ENCODE measurements around the gene MRM1.
A peak's percentile ranks its signal among the peaks of the same experiment; 100 is the strongest.

Gene MRM1, protein sequence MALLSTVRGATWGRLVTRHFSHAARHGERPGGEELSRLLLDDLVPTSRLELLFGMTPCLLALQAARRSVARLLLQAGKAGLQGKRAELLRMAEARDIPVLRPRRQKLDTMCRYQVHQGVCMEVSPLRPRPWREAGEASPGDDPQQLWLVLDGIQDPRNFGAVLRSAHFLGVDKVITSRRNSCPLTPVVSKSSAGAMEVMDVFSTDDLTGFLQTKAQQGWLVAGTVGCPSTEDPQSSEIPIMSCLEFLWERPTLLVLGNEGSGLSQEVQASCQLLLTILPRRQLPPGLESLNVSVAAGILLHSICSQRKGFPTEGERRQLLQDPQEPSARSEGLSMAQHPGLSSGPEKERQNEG

DNA sequence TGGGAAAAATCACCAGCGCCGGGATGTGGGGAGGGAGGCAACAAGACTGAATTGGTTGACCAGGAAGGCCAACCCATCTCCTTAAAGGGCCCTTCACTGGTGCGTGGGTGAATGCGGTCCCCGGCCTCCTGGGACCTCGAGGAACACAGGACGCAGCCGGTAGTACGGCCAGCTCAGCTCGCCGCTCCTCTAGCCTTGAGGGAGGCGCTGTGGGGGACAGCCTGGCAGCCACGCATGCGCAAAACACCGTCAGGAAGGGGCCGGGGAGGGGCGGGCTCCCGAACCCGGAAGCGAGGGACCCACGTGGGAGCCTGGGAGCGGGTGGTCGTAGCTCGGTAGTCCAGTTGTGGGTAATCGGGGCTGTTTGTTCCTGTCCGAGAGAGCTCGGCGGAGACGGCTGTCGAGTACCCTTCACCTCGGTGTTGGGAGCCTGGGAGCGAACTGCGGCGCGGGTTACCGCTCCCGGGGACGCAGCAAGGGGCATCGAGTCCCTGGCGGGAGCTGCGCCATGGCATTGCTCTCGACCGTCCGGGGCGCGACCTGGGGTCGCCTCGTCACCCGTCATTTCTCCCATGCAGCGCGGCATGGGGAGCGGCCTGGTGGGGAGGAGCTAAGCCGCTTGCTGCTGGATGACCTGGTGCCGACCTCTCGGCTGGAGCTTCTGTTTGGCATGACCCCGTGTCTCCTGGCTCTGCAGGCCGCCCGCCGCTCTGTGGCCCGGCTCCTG is at the start of gene MRM1:
Gene MRM1 (plus strand): TSS at position 281 of the 727 bp plus-strand sequence. CDS start 228 bp downstream, at position 509.
- DNase-seq, result peak; percentile 91

DNA sequence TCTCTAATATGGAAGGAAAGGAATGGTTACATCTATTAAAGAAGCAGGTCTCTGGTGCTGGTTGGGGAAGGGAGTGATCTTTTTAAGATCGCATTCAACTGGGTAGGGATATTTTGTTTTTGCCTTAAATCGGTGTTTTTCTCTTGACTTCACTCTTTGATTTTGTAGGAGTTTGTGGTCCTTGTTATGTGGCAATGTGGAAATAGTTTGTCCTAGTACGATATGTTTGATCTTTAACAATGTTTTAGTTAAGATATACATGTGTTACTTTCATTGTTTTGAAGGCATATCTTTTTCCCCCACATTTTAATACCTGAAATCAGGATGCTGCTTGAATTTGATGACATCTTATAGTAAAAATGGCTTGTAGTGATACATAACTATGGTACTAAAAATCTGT is 47.9 kb upstream of the MRM1 start:
- DNase-seq, result no peak

DNA sequence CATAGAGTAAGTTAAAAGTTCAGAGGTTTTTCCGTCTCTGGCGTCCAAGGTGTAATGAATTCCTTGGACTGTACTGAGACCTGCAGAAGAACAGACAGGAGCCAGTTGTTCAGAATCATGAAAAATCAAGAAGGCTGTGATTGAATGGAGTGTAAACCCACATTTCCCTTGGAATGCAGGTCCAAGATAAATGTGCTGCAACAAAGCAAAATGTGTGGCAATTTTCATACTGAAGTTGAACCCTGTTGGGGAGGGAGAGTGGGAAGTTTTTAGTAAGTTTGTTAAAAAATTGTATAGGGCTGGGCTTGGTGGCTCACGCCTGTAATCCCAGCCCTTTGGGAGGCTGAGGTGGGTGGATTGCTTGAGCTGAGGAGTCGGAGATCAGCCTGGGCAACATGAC is 35.3 kb upstream of the MRM1 start:
- DNase-seq, result no peak

DNA sequence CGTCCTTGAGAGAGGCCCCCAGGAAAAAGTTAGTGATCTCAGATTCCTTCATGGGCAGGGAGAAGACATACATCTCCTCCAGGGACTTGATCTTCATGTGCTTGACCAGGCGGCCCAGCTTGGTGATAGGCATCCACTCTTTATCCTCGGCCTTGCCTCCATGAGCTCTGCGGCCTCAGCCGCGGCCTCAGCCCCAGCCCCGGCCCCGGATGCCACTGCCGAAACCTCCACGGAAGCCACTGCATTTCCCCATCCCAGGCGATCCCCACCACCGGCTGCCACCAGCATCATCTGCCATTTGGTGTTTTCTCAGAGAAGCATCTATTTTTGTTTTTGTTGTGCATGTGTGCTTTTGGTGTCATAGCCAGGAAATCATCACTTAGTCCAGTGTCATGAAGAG is 26.4 kb upstream of the MRM1 start:
- DNase-seq, result no peak

DNA sequence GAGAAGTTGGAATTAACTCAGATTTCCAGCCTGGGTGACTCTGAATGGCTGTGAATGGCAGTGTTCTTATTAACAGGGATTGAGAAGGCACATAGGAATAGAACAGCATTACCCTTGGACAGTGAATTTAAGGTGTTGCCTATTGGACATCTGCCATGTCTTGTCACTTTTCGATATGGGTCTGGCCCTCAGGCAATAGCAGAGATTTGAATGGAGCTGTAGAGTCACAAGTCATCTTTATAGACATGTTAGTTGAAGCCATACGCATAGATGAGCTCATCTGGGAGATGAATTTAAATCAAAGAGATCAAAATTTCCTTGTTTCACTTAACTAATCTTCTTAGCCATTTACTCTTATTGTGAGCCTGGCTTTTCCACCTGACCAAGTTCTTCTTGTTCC is 24.6 kb upstream of the MRM1 start:
- DNase-seq, result no peak

DNA sequence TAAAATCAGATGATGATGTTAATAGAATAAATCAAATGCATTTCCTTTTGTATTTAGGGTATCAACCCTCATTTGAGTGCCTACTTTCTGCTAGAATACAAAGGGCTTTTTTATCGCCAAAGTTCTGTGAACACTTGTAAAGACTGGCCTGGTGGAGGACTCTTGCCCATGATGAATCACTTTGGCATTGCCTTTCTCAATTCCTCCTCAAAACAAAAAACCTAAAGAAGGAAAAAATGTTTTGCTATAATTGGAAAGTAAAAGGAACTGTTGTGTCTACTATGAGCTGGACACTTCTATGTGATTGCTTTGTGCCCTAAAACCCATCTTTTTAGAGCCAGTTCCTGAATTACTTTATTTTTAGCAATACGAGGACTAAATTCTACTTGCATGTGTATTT is 22.7 kb upstream of the MRM1 start:
- no peak for DNase-seq

DNA sequence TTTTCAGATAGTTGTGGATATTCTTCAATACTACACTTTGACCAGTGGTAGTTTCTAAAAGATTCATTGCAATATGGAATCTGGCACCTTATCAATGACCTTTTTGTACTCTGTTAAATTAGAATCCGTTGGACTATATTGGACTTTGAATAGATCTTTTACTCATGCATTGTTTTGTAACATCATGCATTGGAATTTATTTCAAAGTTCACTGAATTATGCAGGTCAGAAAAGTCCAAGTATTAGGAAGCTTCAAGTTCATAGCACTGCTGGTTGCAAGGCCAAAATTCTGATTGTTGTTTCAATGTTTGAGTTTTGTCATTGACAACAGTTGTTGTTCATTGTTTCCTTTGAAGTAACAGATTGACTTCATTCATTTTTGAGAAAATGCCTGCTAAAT is 17.6 kb upstream of the MRM1 start:
- no peak for DNase-seq

DNA sequence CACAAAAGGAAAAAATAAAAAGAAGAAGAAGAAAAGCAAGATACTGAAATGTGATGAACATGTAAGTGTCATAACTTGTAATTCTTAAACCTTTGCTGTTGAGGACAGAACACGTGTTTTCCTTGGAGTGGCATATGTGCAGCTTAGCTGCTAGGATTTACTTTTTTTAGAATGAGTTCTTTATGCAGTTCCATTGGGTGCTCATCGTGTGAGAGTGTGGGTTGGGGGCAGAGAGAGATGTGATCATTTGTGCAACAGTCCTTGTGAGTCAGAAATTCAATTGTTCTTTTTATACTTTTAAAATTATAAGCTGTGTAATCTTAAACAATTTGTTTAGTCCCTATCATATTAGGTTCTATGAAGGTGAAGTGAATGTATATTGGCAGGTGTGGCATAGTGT is 15.2 kb upstream of the MRM1 start:
- no peak for DNase-seq

DNA sequence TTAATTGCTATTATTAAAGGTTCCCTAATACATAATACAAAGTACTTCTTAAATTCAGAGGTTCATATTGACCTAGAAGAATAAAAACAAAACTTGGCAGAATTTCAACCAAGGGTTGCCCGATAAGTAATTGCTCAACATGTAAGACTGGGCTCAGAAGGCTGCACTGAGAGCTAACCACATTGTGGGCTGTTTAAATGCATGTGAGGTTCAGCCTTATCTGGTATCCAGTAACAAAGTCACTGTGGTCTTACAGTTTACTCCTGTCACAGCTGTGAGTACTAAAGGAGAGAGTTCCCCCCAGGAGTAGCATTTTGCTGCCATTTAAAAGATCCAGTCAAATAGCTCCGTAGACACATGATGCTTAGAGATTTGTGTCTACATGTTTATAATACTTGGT is 11.3 kb upstream of the MRM1 start:
- no peak for DNase-seq

DNA sequence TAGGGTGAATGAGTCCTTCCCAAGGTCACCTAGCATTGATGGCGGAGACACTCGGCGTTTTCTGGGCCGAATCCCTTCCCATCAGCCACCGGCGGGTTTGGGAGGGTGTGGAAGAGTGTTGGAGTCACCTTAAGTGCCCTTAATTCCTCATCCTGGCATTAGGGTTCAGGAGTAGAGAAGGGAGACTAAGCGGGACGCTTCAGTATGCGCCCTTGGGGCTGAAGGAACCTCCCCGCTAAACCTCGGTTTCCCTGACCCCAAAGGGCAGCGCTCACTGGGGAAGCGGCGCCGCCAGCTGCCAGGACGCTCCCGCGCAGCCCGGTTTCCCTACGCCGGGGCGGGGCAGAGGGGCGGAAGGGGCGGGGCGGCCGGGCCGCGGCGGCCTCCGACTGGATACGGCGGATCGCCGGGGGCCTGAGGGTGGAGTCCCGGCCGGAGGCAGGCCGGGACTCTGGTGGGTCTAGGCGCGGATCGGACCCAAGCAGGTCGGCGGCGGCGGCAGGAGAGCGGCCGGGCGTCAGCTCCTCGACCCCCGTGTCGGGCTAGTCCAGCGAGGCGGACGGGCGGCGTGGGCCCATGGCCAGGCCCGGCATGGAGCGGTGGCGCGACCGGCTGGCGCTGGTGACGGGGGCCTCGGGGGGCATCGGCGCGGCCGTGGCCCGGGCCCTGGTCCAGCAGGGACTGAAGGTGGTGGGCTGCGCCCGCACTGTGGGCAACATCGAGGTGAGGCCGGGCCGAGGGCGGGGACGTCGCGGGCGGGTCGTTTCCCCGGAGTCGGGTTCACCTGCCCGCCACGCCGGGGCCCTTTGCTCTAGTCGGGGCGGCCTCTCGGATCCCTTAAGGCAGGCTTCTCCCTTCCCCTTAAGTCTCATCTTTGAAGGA is 9.7 kb upstream of the MRM1 start, which contains the start of gene DHRS11:
Gene DHRS11 (plus strand): TSS at position 446 of the 882 bp plus-strand sequence. CDS start 131 bp downstream, at position 577.
- peak; percentile 76 for DNase-seq

DNA sequence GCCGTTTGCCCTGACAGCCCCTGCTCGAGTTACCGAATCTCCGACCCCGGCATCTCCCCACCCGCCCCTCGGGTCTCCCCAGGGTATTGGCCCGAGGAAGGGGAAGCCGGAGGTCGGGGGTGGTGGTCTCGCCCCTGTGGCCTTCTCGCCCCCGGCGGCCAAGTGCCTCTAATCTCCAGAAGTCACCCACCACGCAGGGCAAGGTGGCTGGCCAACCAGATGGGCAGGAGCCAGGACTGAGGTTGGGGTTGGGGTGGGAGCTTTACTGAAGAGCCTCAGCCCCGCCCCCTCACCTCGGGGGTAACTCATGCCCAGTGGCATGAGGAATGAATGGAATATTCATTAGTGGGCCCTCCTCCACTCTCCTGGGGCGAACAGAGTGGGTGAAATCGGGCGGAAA is 9.1 kb upstream of the MRM1 start:
- DNase-seq, result no peak

DNA sequence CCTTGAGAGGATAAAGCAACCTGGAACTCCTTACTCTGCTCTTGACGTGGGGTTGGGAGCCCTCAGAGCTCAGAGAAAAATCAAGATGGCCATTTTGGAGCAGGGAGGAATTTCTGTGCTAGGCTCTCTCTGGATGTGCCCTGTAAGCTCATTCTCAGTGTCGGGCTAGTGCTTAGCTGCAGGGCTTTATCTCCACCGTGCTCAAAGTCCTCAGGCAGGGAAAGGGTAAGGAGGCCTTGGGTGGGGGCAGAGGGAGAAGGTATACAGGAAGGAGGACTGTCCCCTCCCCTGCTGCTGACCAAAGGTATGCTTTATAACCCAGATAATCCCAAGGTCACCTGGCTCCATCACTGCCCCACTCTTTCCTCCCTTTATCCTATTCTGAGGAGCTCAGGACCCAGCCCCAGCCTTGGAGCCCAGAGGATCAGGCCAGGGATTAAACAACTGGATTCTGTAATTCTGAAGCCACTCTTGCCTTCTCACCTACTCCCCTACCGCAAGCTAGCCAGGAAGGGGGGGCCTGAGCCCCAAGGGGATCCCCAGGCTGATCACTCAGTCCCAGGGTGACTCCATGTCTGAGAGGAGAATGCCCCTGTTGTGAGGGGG is 8.6 kb upstream of the MRM1 start:
- DNase-seq, result no peak

DNA sequence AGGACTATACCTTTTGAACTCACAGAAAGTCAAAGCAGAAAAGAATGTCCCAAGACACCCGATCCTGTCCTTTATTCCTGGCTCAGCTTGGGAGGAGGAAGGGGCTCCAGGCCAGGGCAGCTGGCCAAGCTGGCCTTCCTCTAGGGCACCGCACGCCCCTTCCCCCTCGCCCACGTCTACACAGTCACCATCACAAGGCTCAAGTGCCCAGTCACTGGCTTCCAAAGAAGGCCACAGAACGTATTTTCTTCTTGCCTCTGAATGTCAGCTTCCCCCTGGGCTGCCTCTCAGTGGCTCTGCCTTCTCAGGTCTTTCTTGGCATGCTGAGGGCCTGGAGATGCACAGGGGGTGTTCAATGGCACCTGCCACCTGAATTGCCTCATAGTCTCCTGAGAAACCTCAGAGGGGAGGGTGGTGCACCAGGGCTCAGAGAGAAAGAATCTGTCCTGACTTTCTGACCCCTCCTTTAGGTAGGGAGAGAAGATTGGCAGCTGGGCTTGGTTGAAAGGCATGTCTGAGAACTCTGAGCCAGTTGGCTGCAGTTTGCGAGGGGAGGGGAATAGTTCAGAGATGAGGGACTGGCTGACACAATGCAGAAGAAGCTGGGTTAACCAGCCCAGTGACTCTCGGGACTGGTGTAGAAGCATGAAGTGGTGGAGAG is 7.6 kb upstream of the MRM1 start:
- DNase-seq, result no peak

DNA sequence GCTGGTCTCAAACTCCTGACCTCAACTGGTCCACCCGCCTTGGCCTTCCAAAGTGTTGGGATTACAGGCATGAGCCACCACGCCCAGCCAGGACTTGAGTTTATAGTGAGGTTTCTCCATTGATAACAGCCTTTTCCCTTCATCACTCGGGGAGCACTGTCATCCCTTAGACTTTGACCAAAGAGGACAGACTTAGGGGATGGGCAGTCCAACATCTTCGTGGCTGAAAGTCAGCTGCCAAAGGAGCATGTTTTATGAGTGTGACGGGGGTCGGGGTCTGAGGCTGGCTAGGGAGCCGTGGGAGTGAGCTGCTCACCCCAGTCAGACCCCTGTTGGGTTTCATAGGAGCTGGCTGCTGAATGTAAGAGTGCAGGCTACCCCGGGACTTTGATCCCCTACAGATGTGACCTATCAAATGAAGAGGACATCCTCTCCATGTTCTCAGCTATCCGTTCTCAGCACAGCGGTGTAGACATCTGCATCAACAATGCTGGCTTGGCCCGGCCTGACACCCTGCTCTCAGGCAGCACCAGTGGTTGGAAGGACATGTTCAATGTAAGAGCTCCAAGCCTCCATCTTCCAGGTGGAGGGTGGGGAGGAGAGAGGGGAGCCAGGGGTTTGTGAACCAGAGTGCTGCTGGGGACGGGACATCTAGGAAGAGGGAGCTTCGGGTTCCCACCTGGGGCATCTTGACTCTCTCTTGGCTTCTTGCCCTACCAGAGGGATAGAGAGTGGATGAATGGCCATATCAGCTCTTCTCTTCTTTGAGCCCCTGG is 6.6 kb upstream of the MRM1 start:
- DNase-seq, result no peak

DNA sequence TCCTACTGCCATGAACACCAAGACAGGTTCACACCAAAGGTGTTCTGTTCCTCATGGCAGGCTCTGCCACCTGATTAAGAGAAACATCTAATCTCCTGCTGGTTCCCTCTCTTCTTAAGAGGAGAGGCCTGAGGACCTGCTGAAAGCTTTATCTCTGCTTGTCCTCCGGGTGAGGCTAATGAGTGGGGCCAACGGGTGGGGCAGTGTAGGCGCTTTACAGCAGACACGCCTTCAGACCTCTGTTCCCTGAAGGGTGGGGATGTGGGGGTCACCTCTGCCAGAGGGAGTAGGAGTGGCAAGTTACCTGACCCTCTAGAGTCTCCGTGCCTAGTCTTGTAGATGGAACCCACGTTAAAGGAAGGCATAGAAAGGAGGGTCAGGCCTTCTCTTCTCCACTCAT is 4.2 kb upstream of the MRM1 start:
- no peak for DNase-seq

DNA sequence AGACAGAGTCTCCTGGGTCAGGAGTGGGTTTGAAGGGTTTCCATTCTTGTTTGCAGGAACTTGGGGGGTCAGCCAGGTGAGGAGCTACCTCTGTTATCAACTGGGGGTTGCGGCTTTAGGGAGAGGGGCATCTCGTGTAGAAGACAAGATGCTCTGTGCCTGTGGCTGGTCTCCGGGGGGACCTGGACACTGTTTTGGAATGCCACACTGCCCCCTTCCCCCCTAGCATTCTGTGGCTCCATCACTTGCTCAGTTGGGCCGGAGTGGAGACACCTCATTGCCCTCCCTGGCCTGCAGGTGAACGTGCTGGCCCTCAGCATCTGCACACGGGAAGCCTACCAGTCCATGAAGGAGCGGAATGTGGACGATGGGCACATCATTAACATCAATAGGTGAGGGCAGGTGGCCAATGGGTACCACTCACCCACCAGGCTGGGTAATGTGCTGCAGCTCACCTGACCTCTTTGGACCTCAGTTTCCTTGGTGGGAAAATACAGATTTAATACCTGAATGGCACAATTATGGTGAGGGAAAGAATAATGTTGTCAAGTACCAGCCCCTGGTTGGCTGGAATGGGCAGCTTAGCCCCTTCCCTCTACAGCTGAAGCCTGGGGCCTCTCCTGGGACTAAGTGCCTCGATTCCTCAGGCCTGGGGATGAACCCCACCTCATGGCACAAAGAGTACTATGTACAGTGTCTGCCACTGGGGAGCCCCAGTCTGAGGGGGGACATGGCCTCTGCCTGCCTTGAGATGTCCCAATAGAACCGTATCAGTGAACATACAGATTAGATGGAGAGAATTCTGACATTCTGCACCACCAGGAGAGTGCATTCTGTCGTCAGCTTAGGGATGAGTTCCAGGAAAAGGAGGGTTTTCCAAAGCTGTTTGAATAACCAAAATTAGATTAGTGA is 3.3 kb upstream of the MRM1 start:
- DNase-seq, result no peak

DNA sequence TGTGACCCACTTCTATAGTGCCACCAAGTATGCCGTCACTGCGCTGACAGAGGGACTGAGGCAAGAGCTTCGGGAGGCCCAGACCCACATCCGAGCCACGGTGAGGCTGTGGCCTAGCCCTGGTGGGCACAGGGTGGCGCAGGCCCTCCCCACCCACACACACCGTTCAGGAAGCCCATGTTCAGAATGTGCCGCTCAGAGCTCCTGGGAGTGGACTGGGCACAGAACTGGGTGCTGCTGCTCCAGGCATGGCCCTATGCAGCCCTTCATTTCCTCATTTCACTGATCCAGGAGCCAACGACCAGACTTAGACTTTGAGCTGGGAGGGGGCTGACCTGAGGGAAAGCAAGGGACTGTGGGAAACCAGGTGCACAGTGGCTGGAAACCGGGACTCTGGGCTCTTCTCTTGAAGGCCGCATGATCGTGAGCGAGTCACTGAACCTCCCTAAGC is 2.4 kb upstream of the MRM1 start:
- DNase-seq, result no peak

DNA sequence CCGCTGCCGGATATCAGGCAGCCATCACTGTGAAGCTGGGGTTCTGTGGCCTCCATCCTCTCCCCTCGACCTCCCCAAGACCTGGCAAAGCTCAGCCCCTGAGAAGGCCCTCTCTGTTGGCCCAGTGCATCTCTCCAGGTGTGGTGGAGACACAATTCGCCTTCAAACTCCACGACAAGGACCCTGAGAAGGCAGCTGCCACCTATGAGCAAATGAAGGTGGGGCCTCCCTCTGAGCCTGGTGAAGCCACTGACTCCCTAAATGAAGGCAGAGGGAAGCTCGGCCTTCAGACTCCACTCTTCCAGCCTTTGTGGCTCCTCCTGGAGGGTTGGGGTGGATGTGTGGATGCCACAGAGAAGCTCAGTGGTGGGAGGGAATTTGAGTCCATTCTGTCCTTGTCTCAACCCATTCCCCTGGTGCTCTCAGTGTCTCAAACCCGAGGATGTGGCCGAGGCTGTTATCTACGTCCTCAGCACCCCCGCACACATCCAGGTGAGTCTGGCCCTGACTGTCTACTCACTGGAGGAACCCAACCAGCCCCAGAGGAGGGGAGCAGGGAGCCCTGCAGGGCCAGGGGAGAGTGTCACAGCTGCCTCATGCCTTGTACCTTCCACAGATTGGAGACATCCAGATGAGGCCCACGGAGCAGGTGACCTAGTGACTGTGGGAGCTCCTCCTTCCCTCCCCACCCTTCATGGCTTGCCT is 1.7 kb upstream of the MRM1 start:
- no peak for DNase-seq

DNA sequence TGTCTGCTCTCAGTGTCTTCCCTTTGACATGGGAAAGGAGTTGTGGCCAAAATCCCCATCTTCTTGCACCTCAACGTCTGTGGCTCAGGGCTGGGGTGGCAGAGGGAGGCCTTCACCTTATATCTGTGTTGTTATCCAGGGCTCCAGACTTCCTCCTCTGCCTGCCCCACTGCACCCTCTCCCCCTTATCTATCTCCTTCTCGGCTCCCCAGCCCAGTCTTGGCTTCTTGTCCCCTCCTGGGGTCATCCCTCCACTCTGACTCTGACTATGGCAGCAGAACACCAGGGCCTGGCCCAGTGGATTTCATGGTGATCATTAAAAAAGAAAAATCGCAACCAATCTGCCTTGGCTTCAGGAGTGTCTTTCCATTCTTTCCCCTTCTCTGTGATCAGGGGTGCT is 918 bp upstream of the MRM1 start:
- DNase-seq, result no peak

DNA sequence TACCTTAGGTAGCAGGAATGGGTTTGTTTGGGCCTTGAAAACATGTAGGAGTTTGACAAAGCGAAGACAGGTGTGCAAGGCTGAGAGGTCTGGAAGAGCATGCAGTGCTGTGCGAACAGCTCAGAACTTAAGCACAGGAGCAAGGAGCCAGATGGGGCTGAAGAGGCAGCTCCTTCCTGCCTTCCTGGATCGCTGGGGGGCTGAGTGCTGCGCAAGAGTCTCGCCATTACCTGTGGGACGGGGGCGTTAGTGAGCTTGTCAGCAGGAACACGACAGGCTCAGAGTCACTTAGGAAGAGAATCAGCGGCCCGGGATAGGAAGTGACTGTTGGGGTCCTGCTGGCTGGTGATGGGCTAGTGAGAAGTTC is 464 bp upstream of the MRM1 start:
- no peak for DNase-seq

All from CD4-positive, alpha-beta T cell treated with Interleukin-21 for 1 hour (primary cell).